Measurements from ENCODE around the gene ETFB.

GRCh38 chr19:51372649-51373504 is 6.7 kb upstream of the ETFB start, which contains the start of gene NKG7:
- TF ChIP-seq POLR2A (IDR thresholded peaks at IDR 0.05; ENCODE audit: low read length) (no peak), GATA1 (IDR thresholded peaks at IDR 0.05; ENCODE audit: low read depth, low read length) (no peak)

Data from erythroblast (primary cell).